ENCODE measurements around the gene EMC7. TPM values are rescaled to one million over a fixed set of nuclear protein-coding genes. Genes with fewer than 3 reads are reported as not detected.
"Not testable (repeated sequence)": the region's sequence is repeated elsewhere in the genome, so short reads cannot be mapped to it uniquely, and the experiment has no call there.

EMC7 gene
- total and polyA plus RNA-seq, 2 donors (not counting 1 experiment from before 2014, with no cell fraction given): 18.4 to 29.9 TPM

DNA sequence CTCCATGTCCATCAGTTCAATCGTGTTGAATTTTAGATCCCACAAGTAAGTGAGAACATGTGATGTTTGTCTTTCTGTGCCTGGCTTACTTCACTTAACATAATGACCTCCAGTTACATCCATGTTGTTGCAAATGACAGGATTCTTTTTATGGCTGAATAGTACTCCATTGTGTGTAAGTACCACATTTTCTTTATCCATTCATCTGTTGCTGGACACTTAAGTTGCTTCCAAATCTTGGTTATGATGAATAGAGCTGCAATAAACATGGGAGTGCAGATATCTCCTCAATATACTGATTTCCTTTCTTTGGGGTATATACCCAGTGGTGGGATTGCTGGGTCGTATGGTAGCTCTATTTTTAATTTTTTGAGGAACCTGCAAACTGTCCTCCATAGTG is 18.8 kb upstream of the EMC7 start:
- peaks cover 38% of the 10 kb centered on the region for H3K27me3 Mint-ChIP-seq
- H2AFZ ChIP-seq (ENCODE audit: insufficient read depth, low read depth, low read length, poor library complexity, severe bottlenecking); POLR2A ChIA-PET; H3K4me1 ChIP-seq (ENCODE audit: control insufficient read depth in 2 of 2, insufficient read depth in 2 of 2, low read length in 2 of 2); ATAC-seq (ENCODE audit: low read depth); H3K27ac ChIP-seq (ENCODE audit: low read length in 2 of 2); H3K9ac ChIP-seq (ENCODE audit: low read length); intact Hi-C loops (cut with micrococcal nuclease); H3K36me3 ChIP-seq (replicated peaks in 1 of 2; ENCODE audit: control extremely low read depth in 1 of 2, control insufficient read depth in 1 of 2, extremely low read depth in 1 of 2, insufficient read depth in 2 of 2, low read length in 1 of 2); H3K9me3 Mint-ChIP-seq (ENCODE audit: insufficient read depth); H4K20me1 ChIP-seq (ENCODE audit: control insufficient read depth, insufficient read depth, low read length, poor library complexity, severe bottlenecking); H3K27ac Mint-ChIP-seq; H3K9me3 ChIP-seq (ENCODE audit: control extremely low read depth in 1 of 3, control insufficient read depth in 2 of 3, insufficient read depth in 1 of 3, low read length in 2 of 3); H3K4me1 Mint-ChIP-seq; H3K4me2 ChIP-seq (replicated peaks; ENCODE audit: low read depth, low read length, poor library complexity, severe bottlenecking); H3K4me3 ChIP-seq (ENCODE audit: control extremely low read depth in 1 of 5, extremely low read depth in 1 of 5, insufficient read depth in 1 of 5, low read depth in 2 of 5, low read length in 4 of 5); H3K27me3 ChIP-seq (replicated peaks in 1 of 4; ENCODE audit: control extremely low read depth in 1 of 4, control insufficient read depth in 3 of 4, insufficient read depth in 4 of 4, low read length in 3 of 4); H3K79me2 ChIP-seq (ENCODE audit: control insufficient read depth, insufficient read depth, low read length); H3K4me3 Mint-ChIP-seq; CTCF ChIA-PET; DNase-seq: not testable (repeated sequence)
- WGBS (ENCODE audit: insufficient coverage): no CpG with 5 or more reads among the region's 2 CpGs

DNA sequence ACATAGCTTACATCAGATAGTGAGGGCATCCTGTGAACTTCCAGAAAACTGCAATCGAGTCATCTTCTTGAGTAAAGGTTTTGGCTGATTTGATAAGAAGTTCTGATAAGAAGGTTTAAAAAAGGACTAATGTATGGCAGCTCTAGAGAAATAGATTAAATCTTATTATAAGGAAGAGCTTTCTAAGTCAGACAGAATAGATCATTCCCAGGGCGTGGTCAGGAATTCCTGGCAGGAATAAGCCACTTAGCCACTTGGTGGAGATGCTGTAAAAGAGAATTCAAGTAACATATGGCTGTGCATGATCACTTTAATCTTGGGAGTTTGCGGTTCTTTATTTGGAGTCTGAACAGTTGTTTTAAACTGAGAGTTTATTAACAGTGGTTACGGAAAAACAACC is 17.6 kb upstream of the EMC7 start:
- Histone ChIP-seq H3K27me3 (replicated peaks in 1 of 4; ENCODE audit: control extremely low read depth in 1 of 4, control insufficient read depth in 3 of 4, insufficient read depth in 4 of 4, low read length in 3 of 4) (peaks cover 0 to 6% (median 0%) of the 10 kb centered on the region in 4 experiments), H3K79me2 (ENCODE audit: control insufficient read depth, insufficient read depth, low read length) (no peaks in the 10 kb centered on the region), H3K9ac (ENCODE audit: low read length) (no peak overlapping the region), H3K4me3 (ENCODE audit: control extremely low read depth in 1 of 5, extremely low read depth in 1 of 5, insufficient read depth in 1 of 5, low read depth in 2 of 5, low read length in 4 of 5) (no peak overlapping the region), H2AFZ (ENCODE audit: insufficient read depth, low read depth, low read length, poor library complexity, severe bottlenecking) (no peak overlapping the region), H3K4me1 (ENCODE audit: control insufficient read depth in 2 of 2, insufficient read depth in 2 of 2, low read length in 2 of 2) (no peaks in the 10 kb centered on the region), H3K9me3 (ENCODE audit: control extremely low read depth in 1 of 3, control insufficient read depth in 2 of 3, insufficient read depth in 1 of 3, low read length in 2 of 3) (no peaks in the 10 kb centered on the region), H4K20me1 (ENCODE audit: control insufficient read depth, insufficient read depth, low read length, poor library complexity, severe bottlenecking) (no peaks in the 10 kb centered on the region), H3K4me2 (replicated peaks; ENCODE audit: low read depth, low read length, poor library complexity, severe bottlenecking) (no peak overlapping the region), H3K27ac (ENCODE audit: low read length in 2 of 2) (no peak overlapping the region), H3K36me3 (replicated peaks in 1 of 2; ENCODE audit: control extremely low read depth in 1 of 2, control insufficient read depth in 1 of 2, extremely low read depth in 1 of 2, insufficient read depth in 2 of 2, low read length in 1 of 2) (no peaks in the 10 kb centered on the region)
- POLR2A ChIA-PET: no interaction called here
- Mint-ChIP-seq H3K27ac (no peak overlapping the region), H3K4me3 (no peak overlapping the region), H3K4me1 (no peaks in the 10 kb centered on the region), H3K27me3 (peaks cover 43% of the 10 kb centered on the region), H3K9me3 (ENCODE audit: insufficient read depth) (no peaks in the 10 kb centered on the region)
- intact Hi-C loops (cut with micrococcal nuclease): no loop called here
- TF ChIP-seq, protein P1, sequence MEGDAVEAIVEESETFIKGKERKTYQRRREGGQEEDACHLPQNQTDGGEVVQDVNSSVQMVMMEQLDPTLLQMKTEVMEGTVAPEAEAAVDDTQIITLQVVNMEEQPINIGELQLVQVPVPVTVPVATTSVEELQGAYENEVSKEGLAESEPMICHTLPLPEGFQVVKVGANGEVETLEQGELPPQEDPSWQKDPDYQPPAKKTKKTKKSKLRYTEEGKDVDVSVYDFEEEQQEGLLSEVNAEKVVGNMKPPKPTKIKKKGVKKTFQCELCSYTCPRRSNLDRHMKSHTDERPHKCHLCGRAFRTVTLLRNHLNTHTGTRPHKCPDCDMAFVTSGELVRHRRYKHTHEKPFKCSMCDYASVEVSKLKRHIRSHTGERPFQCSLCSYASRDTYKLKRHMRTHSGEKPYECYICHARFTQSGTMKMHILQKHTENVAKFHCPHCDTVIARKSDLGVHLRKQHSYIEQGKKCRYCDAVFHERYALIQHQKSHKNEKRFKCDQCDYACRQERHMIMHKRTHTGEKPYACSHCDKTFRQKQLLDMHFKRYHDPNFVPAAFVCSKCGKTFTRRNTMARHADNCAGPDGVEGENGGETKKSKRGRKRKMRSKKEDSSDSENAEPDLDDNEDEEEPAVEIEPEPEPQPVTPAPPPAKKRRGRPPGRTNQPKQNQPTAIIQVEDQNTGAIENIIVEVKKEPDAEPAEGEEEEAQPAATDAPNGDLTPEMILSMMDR (IDR thresholded peaks at IDR 0.05): no peak
- no peak for TF ChIP-seq EZH2 (IDR thresholded peaks at IDR 0.05; ENCODE audit: borderline replicate concordance, insufficient read depth, low read depth, low read length, poor library complexity, severe bottlenecking)
- 100% methylated on average over 1 of the region's 4 CpGs for WGBS (ENCODE audit: insufficient coverage)
- ATAC-seq (ENCODE audit: low read depth) (no peak), DNase-seq (no peak)
- CTCF ChIA-PET: no interaction called here

Measured in B cell (primary cell).